ENCODE data around the gene TBC1D1. TPM values are rescaled to one million over a fixed set of nuclear protein-coding genes. Genes with fewer than 3 reads are reported as not detected.

The TBC1D1 gene
- total RNA-seq, 2 experiments from 2014 or later: 40.7 to 46.5 TPM

DNA sequence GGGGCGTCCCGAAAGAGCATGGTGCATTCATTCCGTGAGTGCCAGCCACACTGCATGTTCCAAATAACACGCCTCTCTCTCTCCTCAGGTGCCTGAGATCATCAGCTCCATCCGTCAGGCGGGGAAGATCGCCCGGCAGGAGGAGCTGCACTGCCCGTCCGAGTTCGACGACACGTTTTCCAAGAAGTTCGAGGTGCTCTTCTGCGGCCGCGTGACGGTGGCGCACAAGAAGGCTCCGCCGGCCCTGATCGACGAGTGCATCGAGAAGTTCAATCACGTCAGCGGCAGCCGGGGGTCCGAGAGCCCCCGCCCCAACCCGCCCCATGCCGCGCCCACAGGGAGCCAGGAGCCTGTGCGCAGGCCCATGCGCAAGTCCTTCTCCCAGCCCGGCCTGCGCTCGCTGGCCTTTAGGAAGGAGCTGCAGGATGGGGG, 123.6 kb downstream of the TBC1D1 start:
- no peaks in the 10 kb centered on the region for H3K9me3 ChIP-seq (ENCODE audit: control insufficient read depth in 1 of 2, insufficient read depth in 1 of 2, low read length in 2 of 2)
- no peaks in the 10 kb centered on the region for H3K4me1 ChIP-seq (ENCODE audit: insufficient read depth, low read length)
- no peak for DNase-seq
- H3K27ac ChIP-seq (ENCODE audit: low read depth in 1 of 2, low read length in 2 of 2): no peak overlapping the region
- H3K27me3 Mint-ChIP-seq: no peaks in the 10 kb centered on the region
- ATAC-seq (ENCODE audit: poor library complexity): no peak
- TF ChIP-seq, protein P1, sequence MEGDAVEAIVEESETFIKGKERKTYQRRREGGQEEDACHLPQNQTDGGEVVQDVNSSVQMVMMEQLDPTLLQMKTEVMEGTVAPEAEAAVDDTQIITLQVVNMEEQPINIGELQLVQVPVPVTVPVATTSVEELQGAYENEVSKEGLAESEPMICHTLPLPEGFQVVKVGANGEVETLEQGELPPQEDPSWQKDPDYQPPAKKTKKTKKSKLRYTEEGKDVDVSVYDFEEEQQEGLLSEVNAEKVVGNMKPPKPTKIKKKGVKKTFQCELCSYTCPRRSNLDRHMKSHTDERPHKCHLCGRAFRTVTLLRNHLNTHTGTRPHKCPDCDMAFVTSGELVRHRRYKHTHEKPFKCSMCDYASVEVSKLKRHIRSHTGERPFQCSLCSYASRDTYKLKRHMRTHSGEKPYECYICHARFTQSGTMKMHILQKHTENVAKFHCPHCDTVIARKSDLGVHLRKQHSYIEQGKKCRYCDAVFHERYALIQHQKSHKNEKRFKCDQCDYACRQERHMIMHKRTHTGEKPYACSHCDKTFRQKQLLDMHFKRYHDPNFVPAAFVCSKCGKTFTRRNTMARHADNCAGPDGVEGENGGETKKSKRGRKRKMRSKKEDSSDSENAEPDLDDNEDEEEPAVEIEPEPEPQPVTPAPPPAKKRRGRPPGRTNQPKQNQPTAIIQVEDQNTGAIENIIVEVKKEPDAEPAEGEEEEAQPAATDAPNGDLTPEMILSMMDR (IDR thresholded peaks at IDR 0.05): no peak
- intact Hi-C loops (cut with DNase I, micrococcal nuclease): no loop called here
- H3K27me3 ChIP-seq (ENCODE audit: control insufficient read depth in 1 of 2, insufficient read depth in 2 of 2, low read length in 2 of 2): no peaks in the 10 kb centered on the region
- no peak overlapping the region for H3K4me3 ChIP-seq (ENCODE audit: low read length)
- no peaks in the 10 kb centered on the region for H3K9me3 Mint-ChIP-seq
- ChIA-PET CTCF (no interaction called here), POLR2A (no interaction called here)
- H3K27ac Mint-ChIP-seq: no peak overlapping the region
- peaks cover 17% of the 10 kb centered on the region for H3K36me3 ChIP-seq (ENCODE audit: insufficient read depth, low read length)
- H3K4me3 Mint-ChIP-seq: no peak overlapping the region
- no peaks in the 10 kb centered on the region for H3K4me1 Mint-ChIP-seq (ENCODE audit: low read depth)
- H3K36me3 Mint-ChIP-seq (ENCODE audit: low read depth): peaks cover 51% of the 10 kb centered on the region

DNA sequence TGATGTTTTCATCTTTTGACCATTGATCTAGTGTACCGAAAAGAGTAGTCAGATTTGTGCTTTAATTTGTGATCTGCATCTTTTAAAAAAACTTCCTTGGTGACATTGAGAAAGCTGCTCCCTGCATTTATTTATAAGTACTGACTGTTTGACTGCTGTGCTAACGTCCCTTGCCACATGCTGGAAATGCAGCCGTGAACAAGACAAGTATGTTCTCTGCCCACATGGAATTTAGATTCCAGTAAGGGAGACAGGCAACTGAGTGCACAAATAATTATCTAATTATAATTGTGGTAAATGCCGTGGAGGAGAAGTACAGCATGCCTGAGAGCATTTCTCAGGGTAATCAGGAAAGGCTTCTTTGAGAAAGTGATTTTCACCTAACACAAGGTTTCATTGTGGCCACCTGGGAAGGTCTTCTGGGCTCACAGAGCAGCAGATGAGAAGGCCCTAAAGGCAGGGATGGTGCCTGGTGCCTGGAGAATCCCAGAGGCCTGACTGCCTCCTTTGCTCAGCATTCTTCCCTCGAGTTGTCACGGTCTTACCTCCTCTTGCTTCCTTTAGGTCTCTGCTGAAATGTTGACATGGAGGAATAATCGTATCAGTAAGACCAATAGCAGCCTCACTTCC, 125.1 kb downstream of the TBC1D1 start:
- no peak for ATAC-seq (ENCODE audit: poor library complexity)

DNA sequence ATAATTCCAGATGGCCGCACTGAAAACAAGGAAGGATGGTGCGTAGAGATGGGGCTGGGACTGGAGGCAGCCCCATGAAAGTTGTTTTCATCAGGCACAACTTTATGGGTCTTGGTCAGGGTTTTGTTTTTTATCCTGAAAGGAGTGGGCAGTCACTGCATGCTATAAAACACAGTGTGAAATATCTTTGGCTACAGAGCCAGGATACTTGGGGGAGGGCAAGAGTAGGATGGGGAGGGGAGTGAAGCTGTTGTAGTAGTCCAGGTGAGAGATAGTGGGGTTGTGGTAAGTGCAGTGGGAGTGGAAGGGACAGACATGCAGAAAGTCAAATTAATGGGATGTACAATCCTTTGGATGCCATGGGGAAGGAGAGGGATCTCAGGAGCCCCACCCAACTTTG, 125.8 kb downstream of the TBC1D1 start:
- TF ChIP-seq, protein P1 (IDR thresholded peaks at IDR 0.05): no peak
- ATAC-seq (ENCODE audit: poor library complexity) (no peak), DNase-seq (no peak)
- Histone ChIP-seq H3K27me3 (ENCODE audit: control insufficient read depth in 1 of 2, insufficient read depth in 2 of 2, low read length in 2 of 2) (no peaks in the 10 kb centered on the region), H3K9me3 (ENCODE audit: control insufficient read depth in 1 of 2, insufficient read depth in 1 of 2, low read length in 2 of 2) (no peaks in the 10 kb centered on the region), H3K4me3 (ENCODE audit: low read length) (no peak overlapping the region), H3K4me1 (ENCODE audit: insufficient read depth, low read length) (no peaks in the 10 kb centered on the region), H3K36me3 (ENCODE audit: insufficient read depth, low read length) (peaks cover 31% of the 10 kb centered on the region), H3K27ac (ENCODE audit: low read depth in 1 of 2, low read length in 2 of 2) (no peak overlapping the region)
- ChIA-PET POLR2A (no interaction called here), CTCF (no interaction called here)
- H3K27ac Mint-ChIP-seq: no peak overlapping the region
- H3K36me3 Mint-ChIP-seq (ENCODE audit: low read depth): peaks cover 69% of the 10 kb centered on the region
- H3K4me3 Mint-ChIP-seq: no peak overlapping the region
- no peaks in the 10 kb centered on the region for H3K9me3 Mint-ChIP-seq
- H3K27me3 Mint-ChIP-seq: no peaks in the 10 kb centered on the region
- H3K4me1 Mint-ChIP-seq (ENCODE audit: low read depth): no peaks in the 10 kb centered on the region
- intact Hi-C loops (cut with DNase I, micrococcal nuclease): no loop called here

More for the DNA sequence above, 125.1 kb downstream of the TBC1D1 start:
- Histone ChIP-seq H3K4me1 (ENCODE audit: insufficient read depth, low read length) (no peaks in the 10 kb centered on the region), H3K9me3 (ENCODE audit: control insufficient read depth in 1 of 2, insufficient read depth in 1 of 2, low read length in 2 of 2) (no peaks in the 10 kb centered on the region), H3K4me3 (ENCODE audit: low read length) (no peak overlapping the region), H3K36me3 (ENCODE audit: insufficient read depth, low read length) (peaks cover 24% of the 10 kb centered on the region), H3K27me3 (ENCODE audit: control insufficient read depth in 1 of 2, insufficient read depth in 2 of 2, low read length in 2 of 2) (no peaks in the 10 kb centered on the region), H3K27ac (ENCODE audit: low read depth in 1 of 2, low read length in 2 of 2) (no peak overlapping the region)
- H3K36me3 Mint-ChIP-seq (ENCODE audit: low read depth): peaks cover 62% of the 10 kb centered on the region
- CTCF ChIA-PET: no interaction called here
- POLR2A ChIA-PET: no interaction called here
- TF ChIP-seq, protein P1 (IDR thresholded peaks at IDR 0.05): no peak
- intact Hi-C loops (cut with DNase I, micrococcal nuclease): no loop called here
- H3K27me3 Mint-ChIP-seq: no peaks in the 10 kb centered on the region
- no peak overlapping the region for H3K4me3 Mint-ChIP-seq
- no peak for DNase-seq
- no peaks in the 10 kb centered on the region for H3K4me1 Mint-ChIP-seq (ENCODE audit: low read depth)
- H3K9me3 Mint-ChIP-seq: no peaks in the 10 kb centered on the region
- H3K27ac Mint-ChIP-seq: no peak overlapping the region

All from CD4-positive, alpha-beta T cell (primary cell).